AG10803 (cell line): ENCODE results near the gene ANKRD29.

ENCODE experiments used
- DNase-seq: peaks from one replicate; pipeline ENCODE4 v3.0.0; 2010; ENCODE audit warnings: low read depth
- H3K4me3 ChIP-seq: 2 replicates; pipeline ENCODE4 v1.5.1; 2011; ENCODE audit warnings: mild to moderate bottlenecking, low read length, control low read depth
- TF ChIP-seq, protein P1 (sequence below): conservative IDR thresholded peaks from 2 replicates; pipeline ENCODE4 v1.5.1; 2011; ENCODE audit warnings: mild to moderate bottlenecking, low read length, control low read depth, inconsistent platforms

ANKRD29 gene

DNA sequence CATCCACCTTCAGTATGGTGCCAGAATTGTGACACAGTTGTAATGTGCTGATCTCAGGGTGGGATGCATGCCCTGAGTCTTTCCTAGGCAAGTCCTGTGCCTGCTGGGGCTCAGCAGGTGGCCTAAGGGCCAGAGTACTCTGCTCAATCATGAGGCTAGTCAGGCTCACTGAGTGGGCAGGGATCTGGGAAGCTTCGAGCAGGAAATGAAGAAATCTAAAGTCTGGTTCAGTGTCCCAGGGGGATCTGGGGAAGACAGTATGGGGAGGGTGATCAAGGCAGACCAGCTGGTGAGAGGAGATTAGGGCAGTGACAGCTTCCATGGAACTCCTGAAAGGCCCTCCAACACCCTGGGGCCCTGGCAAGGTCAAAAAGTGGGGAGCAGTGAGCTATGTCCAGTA lies 8.9 kb upstream of the ANKRD29 start:
- DNase-seq = no peak
- H3K4me3 ChIP-seq = no peak overlapping the region
- TF ChIP-seq, protein P1, sequence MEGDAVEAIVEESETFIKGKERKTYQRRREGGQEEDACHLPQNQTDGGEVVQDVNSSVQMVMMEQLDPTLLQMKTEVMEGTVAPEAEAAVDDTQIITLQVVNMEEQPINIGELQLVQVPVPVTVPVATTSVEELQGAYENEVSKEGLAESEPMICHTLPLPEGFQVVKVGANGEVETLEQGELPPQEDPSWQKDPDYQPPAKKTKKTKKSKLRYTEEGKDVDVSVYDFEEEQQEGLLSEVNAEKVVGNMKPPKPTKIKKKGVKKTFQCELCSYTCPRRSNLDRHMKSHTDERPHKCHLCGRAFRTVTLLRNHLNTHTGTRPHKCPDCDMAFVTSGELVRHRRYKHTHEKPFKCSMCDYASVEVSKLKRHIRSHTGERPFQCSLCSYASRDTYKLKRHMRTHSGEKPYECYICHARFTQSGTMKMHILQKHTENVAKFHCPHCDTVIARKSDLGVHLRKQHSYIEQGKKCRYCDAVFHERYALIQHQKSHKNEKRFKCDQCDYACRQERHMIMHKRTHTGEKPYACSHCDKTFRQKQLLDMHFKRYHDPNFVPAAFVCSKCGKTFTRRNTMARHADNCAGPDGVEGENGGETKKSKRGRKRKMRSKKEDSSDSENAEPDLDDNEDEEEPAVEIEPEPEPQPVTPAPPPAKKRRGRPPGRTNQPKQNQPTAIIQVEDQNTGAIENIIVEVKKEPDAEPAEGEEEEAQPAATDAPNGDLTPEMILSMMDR = no peak

DNA sequence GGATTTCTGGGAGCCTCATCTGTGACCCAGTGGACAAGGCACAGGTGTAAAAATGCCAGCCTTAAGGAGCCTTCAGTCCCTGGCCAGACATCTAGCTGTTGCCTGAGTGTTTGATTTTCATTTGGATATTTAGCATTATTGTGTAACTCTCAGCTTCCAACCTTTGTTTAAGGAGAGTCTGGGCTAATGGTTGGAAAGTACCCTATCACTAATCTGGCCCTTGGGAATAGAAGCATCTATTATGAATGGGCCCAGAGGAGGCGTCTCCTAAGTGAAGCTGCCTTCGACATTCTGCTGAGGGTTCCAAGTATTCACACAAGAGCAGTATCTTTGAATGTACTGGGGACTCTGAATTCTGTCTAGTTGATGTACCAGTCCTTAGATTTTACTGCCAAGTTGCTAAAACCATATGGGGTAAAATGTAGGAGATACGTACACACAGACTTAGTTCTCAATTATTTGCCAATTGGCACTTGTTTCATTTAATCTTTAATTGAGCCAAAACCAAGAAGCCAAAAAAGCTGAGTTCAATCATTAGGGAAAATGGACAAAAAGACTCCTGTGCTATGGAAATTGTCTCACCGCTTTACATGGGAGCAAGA lies 7.2 kb upstream of the ANKRD29 start:
- TF ChIP-seq, protein P1 = no peak
- no peak for DNase-seq
- H3K4me3 ChIP-seq = no peak overlapping the region

DNA sequence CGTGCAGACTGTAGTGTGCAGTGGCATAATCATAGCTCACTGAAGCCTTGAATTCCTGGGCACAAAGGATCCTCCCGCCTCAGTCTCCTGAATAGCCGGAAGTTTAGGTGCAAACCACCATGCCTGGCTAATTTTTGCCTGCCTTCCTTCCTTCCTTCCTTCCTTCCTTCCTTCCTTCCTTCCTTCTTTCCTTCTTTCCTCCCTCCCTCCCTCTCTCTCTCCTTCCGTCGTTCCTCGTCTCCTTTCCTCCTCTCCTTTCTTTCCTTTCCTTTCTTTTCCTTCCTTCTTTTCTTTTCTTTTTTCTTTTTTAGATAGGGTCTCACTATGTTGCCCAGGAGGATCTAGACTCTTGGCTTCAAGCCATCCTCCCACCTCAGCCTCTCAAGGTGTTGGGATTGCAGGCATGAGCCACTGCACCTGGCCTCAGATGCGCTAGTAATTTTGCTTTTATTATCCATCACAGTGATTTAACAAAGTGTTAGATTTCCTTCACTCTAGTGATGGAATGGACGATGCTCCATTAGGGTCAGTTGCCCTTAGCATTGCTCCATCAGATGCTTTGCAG lies 6.6 kb upstream of the ANKRD29 start:
- no peak for DNase-seq
- H3K4me3 ChIP-seq = no peak overlapping the region
- TF ChIP-seq, protein P1 = no peak

DNA sequence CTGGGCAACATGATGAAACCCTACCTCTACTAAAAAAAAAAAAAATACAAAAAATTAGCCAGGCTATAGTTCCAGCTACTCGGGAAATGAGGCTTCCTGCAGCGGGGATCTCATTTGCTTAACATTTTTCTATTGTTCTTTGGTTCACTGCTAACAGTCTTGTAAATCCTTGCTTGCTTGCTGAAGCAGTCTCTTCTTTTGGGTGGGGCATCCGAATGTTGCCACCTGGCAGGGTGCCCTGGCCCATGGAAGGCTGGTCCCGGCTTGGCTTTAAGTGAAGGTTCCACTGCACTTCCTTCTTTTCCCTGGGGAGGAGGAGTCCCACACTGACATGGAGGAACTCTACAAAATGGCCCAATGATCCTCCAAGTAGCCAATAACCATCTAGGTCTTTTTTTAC lies 6.0 kb upstream of the ANKRD29 start:
- TF ChIP-seq, protein P1 = no peak
- H3K4me3 ChIP-seq = no peak overlapping the region
- DNase-seq = no peak

DNA sequence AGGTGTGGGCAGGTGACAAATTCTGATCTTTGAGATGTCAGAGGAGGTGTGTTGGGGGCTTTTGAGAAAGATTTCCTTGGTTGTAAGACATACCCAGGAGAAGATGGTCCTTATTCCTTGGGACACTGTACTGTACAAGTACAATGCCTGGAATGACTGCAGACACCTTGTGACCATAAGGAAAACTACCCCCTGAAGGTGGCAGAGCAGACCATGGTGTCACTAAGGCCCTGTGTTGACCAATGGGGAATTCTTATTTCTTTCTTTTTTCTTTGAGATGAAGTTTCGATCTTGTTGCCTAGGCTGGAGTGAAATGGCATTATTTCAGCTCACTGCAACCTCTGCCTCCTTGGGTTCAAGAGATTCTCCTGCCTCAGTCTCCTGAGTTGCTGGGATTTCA lies 4.4 kb upstream of the ANKRD29 start:
- no peak overlapping the region for H3K4me3 ChIP-seq
- DNase-seq = no peak

DNA sequence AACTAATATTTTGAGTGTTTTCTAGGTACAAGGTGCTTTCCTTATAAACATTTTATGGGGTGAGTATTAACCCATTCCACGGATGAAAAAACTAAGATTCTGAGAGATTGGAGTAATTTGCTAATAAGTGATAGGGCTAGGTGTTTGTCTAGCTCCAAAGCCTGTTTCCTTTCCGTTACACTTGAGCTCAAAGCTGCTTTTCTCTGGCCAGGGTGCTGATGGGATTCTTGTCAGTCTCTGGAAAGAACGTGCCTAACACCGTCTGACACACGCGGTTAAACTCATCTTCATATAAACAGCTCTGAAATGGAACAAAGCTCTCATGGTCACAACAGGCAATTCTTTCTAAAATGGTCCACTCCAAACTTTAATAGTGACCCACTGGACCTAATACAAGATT lies 2.0 kb upstream of the ANKRD29 start:
- no peak overlapping the region for H3K4me3 ChIP-seq
- no peak for DNase-seq
- TF ChIP-seq, protein P1 = no peak

More for the DNA sequence above, 4.4 kb upstream of the ANKRD29 start:
- TF ChIP-seq, protein P1 = no peak

DNA sequence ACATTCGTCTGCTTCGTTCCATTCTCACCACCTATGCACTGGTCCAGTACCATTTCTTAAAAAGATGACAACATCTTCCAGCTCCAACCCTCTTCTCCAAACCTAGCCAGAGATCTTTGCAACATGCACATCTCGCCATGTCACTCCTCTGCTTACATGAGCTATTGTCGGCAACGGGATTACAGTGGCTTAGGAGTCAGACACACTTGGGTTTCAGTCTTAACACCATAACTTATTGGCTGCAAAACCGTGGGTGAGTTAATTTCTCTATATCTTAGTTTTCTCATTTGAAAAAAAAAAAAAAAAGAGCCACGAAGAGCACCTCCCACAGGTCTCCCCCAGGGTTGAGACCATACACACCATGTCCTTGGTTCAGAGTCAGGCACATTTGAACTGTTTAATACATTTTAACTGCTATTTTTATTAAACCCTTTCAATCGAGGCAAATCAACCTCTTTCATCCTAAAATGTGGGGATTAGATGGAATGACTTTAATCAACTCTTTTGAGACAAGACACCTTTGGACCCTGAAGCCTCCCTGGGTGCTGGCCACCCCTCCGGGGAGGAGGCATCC lies 889 bp downstream of the ANKRD29 start:
- H3K4me3 ChIP-seq = peak overlapping the region; percentile 47
- DNase-seq = no peak
- TF ChIP-seq, protein P1 = no peak
